SK-N-SH treated with all-trans-retinoic acid at 6 μM for 48 hours (cell line): ENCODE data around the gene TRIM61.
"Not testable (repeated sequence)": the region's sequence is repeated elsewhere in the genome, so short reads cannot be mapped to it uniquely, and the experiment has no call there.

Experiments
- ARNTL ChIP-seq: fragments of 450-650 bp; formaldehyde crosslinking; IDR thresholded peaks from 2 replicates; pipeline ENCODE4 v1.5.0; 2020; ENCODE audit warnings: low read depth, mild to moderate bottlenecking, moderate library complexity, borderline replicate concordance
- BACH2 ChIP-seq: fragments of 250-450 bp; sonication (Bioruptor Pico); IDR thresholded peaks from 2 replicates; pipeline ENCODE4 v1.9.0; 2021; ENCODE audit warnings: mild to moderate bottlenecking, borderline replicate concordance
- CREB5 ChIP-seq: fragments of 250-450 bp; sonication (Bioruptor Pico); IDR thresholded peaks from 2 replicates; pipeline ENCODE4 v1.5.1; 2020; ENCODE audit warnings: low read depth, mild to moderate bottlenecking, moderate library complexity
- GLIS3 ChIP-seq: fragments of 250-450 bp; sonication (Bioruptor Pico); IDR thresholded peaks from 2 replicates; pipeline ENCODE4 v1.5.0; 2020; ENCODE audit warnings: mild to moderate bottlenecking, moderate library complexity
- ISL1 ChIP-seq: fragments of 250-450 bp; sonication (Bioruptor Pico); IDR thresholded peaks from 2 replicates; pipeline ENCODE4 v2.1.2; 2022; ENCODE audit warnings: mild to moderate bottlenecking, moderate library complexity
- OSR1 ChIP-seq: fragments of 250-450 bp; sonication (Bioruptor Pico); IDR thresholded peaks from 2 replicates; pipeline ENCODE4 v1.8.0; 2022; ENCODE audit warnings: moderate library complexity, mild to moderate bottlenecking, inconsistent platforms
- PATZ1 ChIP-seq: fragments of 250-450 bp; sonication (Bioruptor Pico); IDR thresholded peaks from 2 replicates; pipeline ENCODE4 v1.8.0; 2020; ENCODE audit warnings: mild to moderate bottlenecking, moderate library complexity, borderline replicate concordance
- RARB ChIP-seq: fragments of 250-450 bp; sonication (Bioruptor Pico); IDR thresholded peaks from 2 replicates; pipeline ENCODE4 v1.8.0; 2021; ENCODE audit warnings: mild to moderate bottlenecking, moderate library complexity
- SNAI2 ChIP-seq: fragments of 250-450 bp; sonication (Bioruptor Pico); IDR thresholded peaks from 2 replicates; pipeline ENCODE4 v1.5.0; 2020; ENCODE audit warnings: mild to moderate bottlenecking, moderate library complexity
- TCF4 ChIP-seq: fragments of 250-450 bp; sonication (Bioruptor Pico); IDR thresholded peaks from 2 replicates; pipeline ENCODE4 v1.8.0; 2021; ENCODE audit warnings: mild to moderate bottlenecking, moderate library complexity, borderline replicate concordance
- ZFP3 ChIP-seq: fragments of 250-450 bp; sonication (Bioruptor Pico); IDR thresholded peaks from 2 replicates; pipeline ENCODE4 v1.5.0; 2020; ENCODE audit warnings: mild to moderate bottlenecking, moderate library complexity
- ZFP30 ChIP-seq: fragments of 450-650 bp; formaldehyde crosslinking; IDR thresholded peaks from 2 replicates; pipeline ENCODE4 v1.5.0; 2022; ENCODE audit warnings: mild to moderate bottlenecking, moderate library complexity
- ZNF565 ChIP-seq: fragments of 450-650 bp; formaldehyde crosslinking; conservative IDR thresholded peaks from 2 replicates; pipeline ENCODE4 v1.5.0; 2020; ENCODE audit warnings: low read depth, mild to moderate bottlenecking, moderate library complexity

DNA sequence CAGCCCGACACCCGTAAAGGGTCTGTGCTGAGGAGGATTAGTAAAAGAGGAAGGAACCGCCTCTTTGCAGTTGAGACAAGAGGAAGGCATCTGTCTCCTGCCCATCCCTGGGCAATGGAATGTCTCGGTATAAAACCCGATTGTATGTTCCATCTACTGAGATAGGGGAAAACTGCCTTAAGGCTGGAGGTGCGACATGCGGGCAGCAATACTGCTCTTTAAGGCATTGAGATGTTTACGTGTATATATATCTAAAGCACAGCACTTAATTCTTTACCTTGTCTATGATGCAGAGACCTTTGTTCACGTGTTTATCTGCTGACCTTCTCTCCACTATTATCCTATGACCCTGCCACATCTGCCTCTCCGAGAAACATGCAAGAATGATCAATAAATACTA is 13.3 kb upstream of the TRIM61 start:
- not testable (repeated sequence) for TF ChIP-seq ISL1 (CRISPR knock-in tag); CREB5; ZFP3 (CRISPR knock-in tag); BACH2 (CRISPR knock-in tag); OSR1 (CRISPR knock-in tag); ARNTL; SNAI2 (CRISPR knock-in tag); ZNF565 (CRISPR knock-in tag); ZFP30 (CRISPR knock-in tag); PATZ1; GLIS3 (CRISPR knock-in tag); RARB (CRISPR knock-in tag); TCF4 (CRISPR knock-in tag)
